Glutamatergic neuron (in vitro differentiated cells): ENCODE results near the gene ATP6V0A1. TPM values are rescaled to one million over a fixed set of nuclear protein-coding genes. Genes with fewer than 3 reads are reported as not detected.

Experiments
- DNase-seq: peaks from one replicate; pipeline ENCODE4 v3.0.0; 2022
- H3K27ac Mint-ChIP-seq: one replicate; pipeline ENCODE4 v1.8.0; 2020; ENCODE audit warnings: mild to moderate bottlenecking, mixed read lengths, inconsistent platforms; ENCODE audit not compliant: unreplicated experiment
- H3K27me3 Mint-ChIP-seq: one replicate; pipeline ENCODE4 v1.8.0; 2020; ENCODE audit warnings: mild to moderate bottlenecking, moderate library complexity, mixed read lengths, inconsistent platforms; ENCODE audit not compliant: unreplicated experiment
- H3K36me3 Mint-ChIP-seq: one replicate; pipeline ENCODE4 v1.8.0; 2020; ENCODE audit warnings: mild to moderate bottlenecking, mixed read lengths, inconsistent platforms; ENCODE audit not compliant: unreplicated experiment
- H3K4me1 Mint-ChIP-seq: one replicate; pipeline ENCODE4 v1.8.0; 2020; ENCODE audit warnings: mild to moderate bottlenecking, low read depth, mixed read lengths, inconsistent platforms; ENCODE audit not compliant: unreplicated experiment
- H3K4me3 Mint-ChIP-seq: one replicate; pipeline ENCODE4 v1.8.0; 2020; ENCODE audit warnings: mild to moderate bottlenecking, mixed read lengths, inconsistent platforms; ENCODE audit not compliant: unreplicated experiment
- H3K9me3 Mint-ChIP-seq: one replicate; pipeline ENCODE4 v1.8.0; 2020; ENCODE audit warnings: mild to moderate bottlenecking, moderate library complexity, mixed read lengths, inconsistent platforms; ENCODE audit not compliant: unreplicated experiment
- total RNA-seq: library from RNA; stranded (reverse); fragmentation: NEBNext Ultra II Directional; extraction: Animal tissue kit (Norgen Biotek cat#: 25700); gene quantifications from one replicate; pipeline ENCODE4 v1.2.1, GENCODE V29; 2021; ENCODE audit not compliant: unreplicated experiment
- TF ChIP-seq, protein P1 (sequence below): fragments of 200-600 bp; sonication (generic); IDR thresholded peaks from one replicate; pipeline ENCODE4 v1.5.0; 2021; ENCODE audit not compliant: partially characterized antibody, unreplicated experiment

ATP6V0A1 gene
- total RNA-seq, 1 donor from 2014 or later: 253 TPM

DNA sequence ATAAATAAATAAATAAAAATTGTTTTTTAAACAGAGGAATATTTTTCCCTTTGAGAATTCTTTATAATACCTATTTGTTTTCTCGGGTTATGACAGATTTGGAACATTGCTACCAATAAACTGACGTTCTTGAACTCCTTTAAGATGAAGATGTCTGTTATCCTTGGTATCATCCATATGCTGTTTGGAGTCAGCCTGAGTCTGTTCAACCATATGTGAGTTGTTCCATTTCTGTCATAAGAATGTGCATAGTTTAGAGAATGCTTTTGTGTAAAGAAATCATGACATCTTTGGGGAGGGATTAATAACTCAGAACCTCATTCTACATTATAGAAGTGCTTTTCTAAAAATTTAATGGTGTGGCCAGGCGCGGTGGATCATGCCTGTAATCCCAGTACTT, 40.1 kb downstream of the ATP6V0A1 start:
- Mint-ChIP-seq H3K27me3 (peaks cover 3% of the 10 kb centered on the region), H3K36me3 (peaks cover 5% of the 10 kb centered on the region), H3K27ac (no peak overlapping the region), H3K4me3 (no peak overlapping the region), H3K9me3 (no peaks in the 10 kb centered on the region), H3K4me1 (no peaks in the 10 kb centered on the region)
- DNase-seq: no peak
- TF ChIP-seq, protein P1, sequence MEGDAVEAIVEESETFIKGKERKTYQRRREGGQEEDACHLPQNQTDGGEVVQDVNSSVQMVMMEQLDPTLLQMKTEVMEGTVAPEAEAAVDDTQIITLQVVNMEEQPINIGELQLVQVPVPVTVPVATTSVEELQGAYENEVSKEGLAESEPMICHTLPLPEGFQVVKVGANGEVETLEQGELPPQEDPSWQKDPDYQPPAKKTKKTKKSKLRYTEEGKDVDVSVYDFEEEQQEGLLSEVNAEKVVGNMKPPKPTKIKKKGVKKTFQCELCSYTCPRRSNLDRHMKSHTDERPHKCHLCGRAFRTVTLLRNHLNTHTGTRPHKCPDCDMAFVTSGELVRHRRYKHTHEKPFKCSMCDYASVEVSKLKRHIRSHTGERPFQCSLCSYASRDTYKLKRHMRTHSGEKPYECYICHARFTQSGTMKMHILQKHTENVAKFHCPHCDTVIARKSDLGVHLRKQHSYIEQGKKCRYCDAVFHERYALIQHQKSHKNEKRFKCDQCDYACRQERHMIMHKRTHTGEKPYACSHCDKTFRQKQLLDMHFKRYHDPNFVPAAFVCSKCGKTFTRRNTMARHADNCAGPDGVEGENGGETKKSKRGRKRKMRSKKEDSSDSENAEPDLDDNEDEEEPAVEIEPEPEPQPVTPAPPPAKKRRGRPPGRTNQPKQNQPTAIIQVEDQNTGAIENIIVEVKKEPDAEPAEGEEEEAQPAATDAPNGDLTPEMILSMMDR: no peak

DNA sequence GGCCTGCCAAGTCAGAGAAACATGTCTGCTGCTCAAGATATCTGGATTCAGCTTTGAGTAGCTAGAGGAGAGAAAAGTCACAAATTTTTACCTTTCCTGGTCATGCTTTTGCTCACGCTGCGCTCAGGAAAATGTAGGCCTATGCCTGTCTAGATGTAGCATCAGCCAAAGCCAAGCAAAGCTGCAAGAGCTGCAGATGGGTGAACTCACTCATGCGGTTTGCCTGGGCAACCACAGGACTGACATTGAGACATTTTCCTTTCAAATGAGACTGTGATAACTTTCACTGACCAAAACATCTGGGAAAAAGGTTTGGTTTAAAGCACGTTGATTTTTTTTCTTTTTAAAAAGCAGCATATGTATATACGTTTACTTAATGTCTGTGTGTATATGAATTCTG, 43.4 kb downstream of the ATP6V0A1 start:
- TF ChIP-seq, protein P1: no peak
- Mint-ChIP-seq H3K9me3 (no peaks in the 10 kb centered on the region), H3K4me3 (no peak overlapping the region), H3K27ac (no peak overlapping the region), H3K36me3 (peaks cover 5% of the 10 kb centered on the region), H3K4me1 (no peaks in the 10 kb centered on the region), H3K27me3 (no peaks in the 10 kb centered on the region)
- no peak for DNase-seq

DNA sequence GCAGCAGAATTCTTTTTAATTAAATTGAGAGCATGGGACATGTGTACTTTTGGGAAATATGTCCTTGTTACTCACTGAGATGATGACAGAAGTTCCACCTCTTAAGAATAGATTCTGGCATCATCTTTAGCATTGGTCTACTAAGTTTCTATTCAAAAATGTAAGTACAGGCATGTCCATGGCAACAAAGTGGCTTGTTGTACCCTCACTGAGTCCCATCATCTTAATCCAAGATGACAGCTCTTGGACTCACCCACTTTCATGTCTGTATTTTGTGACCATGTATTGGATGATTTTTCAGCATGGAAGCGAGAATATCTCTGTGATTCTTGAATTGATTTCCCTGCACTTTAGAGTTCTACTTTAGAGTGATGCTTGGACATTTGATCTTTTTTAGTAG, 44.2 kb downstream of the ATP6V0A1 start:
- no peaks in the 10 kb centered on the region for H3K9me3 Mint-ChIP-seq
- no peak overlapping the region for H3K4me3 Mint-ChIP-seq
- H3K36me3 Mint-ChIP-seq: peaks cover 5% of the 10 kb centered on the region
- TF ChIP-seq, protein P1: no peak
- no peaks in the 10 kb centered on the region for H3K4me1 Mint-ChIP-seq
- DNase-seq: no peak
- H3K27ac Mint-ChIP-seq: no peak overlapping the region
- H3K27me3 Mint-ChIP-seq: no peaks in the 10 kb centered on the region

DNA sequence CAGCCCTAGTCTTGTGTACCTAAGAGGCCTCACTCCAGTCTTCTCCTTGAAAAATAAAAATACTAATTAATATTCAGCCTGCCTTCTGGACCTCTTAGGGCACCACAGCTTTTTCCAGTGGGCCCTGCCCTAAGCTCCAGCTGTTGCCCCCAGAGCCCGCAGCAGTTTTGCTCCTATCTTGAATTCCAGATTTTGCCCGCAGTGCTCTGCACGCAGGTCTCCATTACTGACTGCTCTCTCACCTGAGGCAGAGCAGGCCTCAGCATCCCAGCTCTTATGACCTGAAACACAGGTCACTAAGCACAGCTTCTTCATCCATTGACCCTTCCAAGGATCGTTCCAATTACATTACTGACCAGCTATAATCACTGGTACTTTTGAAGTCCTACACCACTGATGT, 49.0 kb downstream of the ATP6V0A1 start:
- no peak for DNase-seq
- H3K27me3 Mint-ChIP-seq: no peaks in the 10 kb centered on the region
- no peaks in the 10 kb centered on the region for H3K4me1 Mint-ChIP-seq
- H3K36me3 Mint-ChIP-seq: peaks cover 19% of the 10 kb centered on the region
- H3K9me3 Mint-ChIP-seq: peaks cover 9% of the 10 kb centered on the region
- TF ChIP-seq, protein P1: no peak
- H3K27ac Mint-ChIP-seq: no peak overlapping the region
- H3K4me3 Mint-ChIP-seq: no peak overlapping the region

DNA sequence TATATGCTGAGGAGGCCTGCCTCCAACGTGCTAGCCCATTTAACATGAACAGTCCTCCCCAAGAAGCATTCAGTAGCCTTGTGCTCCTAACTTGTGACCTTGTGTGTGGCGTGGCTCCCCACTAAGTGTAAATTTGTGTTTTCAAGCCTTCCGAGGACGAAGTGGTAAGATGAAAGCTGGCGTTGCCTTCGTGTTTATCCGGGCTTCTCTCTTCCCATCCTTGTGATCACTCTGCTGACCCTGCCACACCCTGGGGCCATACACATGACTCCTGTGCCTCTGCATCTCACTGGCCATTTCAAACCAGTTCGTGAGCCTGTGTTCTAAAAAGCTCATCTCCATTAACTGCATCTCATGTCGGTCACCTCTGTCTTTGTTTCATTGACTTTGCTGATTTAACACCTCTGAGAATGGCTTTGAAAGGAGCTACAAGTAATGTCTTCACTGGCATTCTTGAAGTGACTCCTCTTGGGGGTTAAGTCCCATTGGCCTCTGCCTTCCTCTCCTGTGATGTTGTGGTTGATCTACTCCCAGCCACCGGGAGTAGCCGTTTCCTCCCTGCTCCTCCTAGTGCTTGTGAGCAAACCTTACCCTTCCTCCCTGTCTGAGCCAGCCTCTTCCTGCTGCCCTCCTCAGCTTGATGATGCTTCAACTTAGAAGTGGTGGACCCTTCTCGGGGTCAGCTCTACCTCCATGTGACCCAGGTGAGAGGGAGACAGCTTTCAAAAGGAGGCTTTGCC, 49.9 kb downstream of the ATP6V0A1 start:
- Mint-ChIP-seq H3K27me3 (no peaks in the 10 kb centered on the region), H3K4me3 (no peak overlapping the region), H3K9me3 (peaks cover 9% of the 10 kb centered on the region), H3K36me3 (peaks cover 19% of the 10 kb centered on the region), H3K27ac (no peak overlapping the region), H3K4me1 (no peaks in the 10 kb centered on the region)
- TF ChIP-seq, protein P1: no peak
- no peak for DNase-seq
